PFSK-1 (cell line): Measurements from ENCODE around the gene LGALS12.

ENCODE experiments used
- FOXP2 ChIP-seq: optimal IDR thresholded peaks from 2 replicates; pipeline ENCODE3; 2011; ENCODE audit warnings: borderline replicate concordance, control low read depth, inconsistent platforms; ENCODE audit not compliant: insufficient read depth; ENCODE audit errors: extremely low read length, extremely low read depth
- POLR2AphosphoS5 ChIP-seq: IDR thresholded peaks from 2 replicates; pipeline ENCODE4 v1.6.1; 2012; ENCODE audit warnings: low read depth, mild to moderate bottlenecking, control low read depth, low read length, moderate library complexity
- REST ChIP-seq, 2 experiments: IDR thresholded peaks; 2 replicates each; pipeline versions ENCODE4 v1.6.1 to v1.8.0; 2011 to 2012; ENCODE audit warnings: low read depth in 2 of 2, low read length in 2 of 2, control low read depth in 1 of 2, inconsistent platforms in 1 of 2, mild to moderate bottlenecking in 1 of 2, moderate library complexity in 1 of 2; ENCODE audit not compliant: insufficient read depth in 1 of 2
- SIN3A ChIP-seq: IDR thresholded peaks from 2 replicates; pipeline ENCODE4 v1.6.1; 2012; ENCODE audit warnings: mild to moderate bottlenecking, low read length, moderate library complexity, borderline replicate concordance; ENCODE audit not compliant: insufficient read depth
- TAF1 ChIP-seq: IDR thresholded peaks from 2 replicates; pipeline ENCODE4 v1.6.1; 2012; ENCODE audit warnings: low read length, control low read depth, borderline replicate concordance; ENCODE audit not compliant: insufficient read depth

Gene LGALS12

GRCh38 chr11:63564784-63565350 is 59.0 kb downstream of the LGALS12 start:
- TF ChIP-seq SIN3A: no peak
- no peak for TF ChIP-seq REST (IDR thresholded peaks at IDR 0.05; ENCODE audit: insufficient read depth in 1 of 2, low read depth in 2 of 2, low read length in 2 of 2)
- no peak for TF ChIP-seq POLR2AphosphoS5
- no peak for TF ChIP-seq TAF1
- TF ChIP-seq FOXP2: no peak
